Glutamatergic neuron (in vitro differentiated cells): ENCODE results near the gene CHST11. TPM values are rescaled to one million over a fixed set of nuclear protein-coding genes. Genes with fewer than 3 reads are reported as not detected.

Source experiments
- DNase-seq: peaks from one replicate; pipeline ENCODE4 v3.0.0; 2022
- H3K27ac Mint-ChIP-seq: one replicate; pipeline ENCODE4 v1.8.0; 2020; ENCODE audit warnings: mild to moderate bottlenecking, mixed read lengths, inconsistent platforms; ENCODE audit not compliant: unreplicated experiment
- H3K27me3 Mint-ChIP-seq: one replicate; pipeline ENCODE4 v1.8.0; 2020; ENCODE audit warnings: mild to moderate bottlenecking, moderate library complexity, mixed read lengths, inconsistent platforms; ENCODE audit not compliant: unreplicated experiment
- H3K36me3 Mint-ChIP-seq: one replicate; pipeline ENCODE4 v1.8.0; 2020; ENCODE audit warnings: mild to moderate bottlenecking, mixed read lengths, inconsistent platforms; ENCODE audit not compliant: unreplicated experiment
- H3K4me1 Mint-ChIP-seq: one replicate; pipeline ENCODE4 v1.8.0; 2020; ENCODE audit warnings: mild to moderate bottlenecking, low read depth, mixed read lengths, inconsistent platforms; ENCODE audit not compliant: unreplicated experiment
- H3K4me3 Mint-ChIP-seq: one replicate; pipeline ENCODE4 v1.8.0; 2020; ENCODE audit warnings: mild to moderate bottlenecking, mixed read lengths, inconsistent platforms; ENCODE audit not compliant: unreplicated experiment
- H3K9me3 Mint-ChIP-seq: one replicate; pipeline ENCODE4 v1.8.0; 2020; ENCODE audit warnings: mild to moderate bottlenecking, moderate library complexity, mixed read lengths, inconsistent platforms; ENCODE audit not compliant: unreplicated experiment
- total RNA-seq: library from RNA; stranded (reverse); fragmentation: NEBNext Ultra II Directional; extraction: Animal tissue kit (Norgen Biotek cat#: 25700); gene quantifications from one replicate; pipeline ENCODE4 v1.2.1, GENCODE V29; 2021; ENCODE audit not compliant: unreplicated experiment
- TF ChIP-seq, protein P1 (sequence below): fragments of 200-600 bp; sonication (generic); IDR thresholded peaks from one replicate; pipeline ENCODE4 v1.5.0; 2021; ENCODE audit not compliant: partially characterized antibody, unreplicated experiment

CHST11 gene
- total RNA-seq, 1 donor from 2014 or later, result 11.5 TPM

GRCh38 chr12:104538056-104538455 is 81.3 kb downstream of the CHST11 start:
- Mint-ChIP-seq H3K4me1 (peaks cover 7% of the 10 kb centered on the region), H3K9me3 (no peaks in the 10 kb centered on the region), H3K36me3 (no peaks in the 10 kb centered on the region), H3K27ac (no peak overlapping the region), H3K4me3 (no peak overlapping the region), H3K27me3 (peaks cover 2% of the 10 kb centered on the region)
- no peak for DNase-seq
- TF ChIP-seq, protein P1, sequence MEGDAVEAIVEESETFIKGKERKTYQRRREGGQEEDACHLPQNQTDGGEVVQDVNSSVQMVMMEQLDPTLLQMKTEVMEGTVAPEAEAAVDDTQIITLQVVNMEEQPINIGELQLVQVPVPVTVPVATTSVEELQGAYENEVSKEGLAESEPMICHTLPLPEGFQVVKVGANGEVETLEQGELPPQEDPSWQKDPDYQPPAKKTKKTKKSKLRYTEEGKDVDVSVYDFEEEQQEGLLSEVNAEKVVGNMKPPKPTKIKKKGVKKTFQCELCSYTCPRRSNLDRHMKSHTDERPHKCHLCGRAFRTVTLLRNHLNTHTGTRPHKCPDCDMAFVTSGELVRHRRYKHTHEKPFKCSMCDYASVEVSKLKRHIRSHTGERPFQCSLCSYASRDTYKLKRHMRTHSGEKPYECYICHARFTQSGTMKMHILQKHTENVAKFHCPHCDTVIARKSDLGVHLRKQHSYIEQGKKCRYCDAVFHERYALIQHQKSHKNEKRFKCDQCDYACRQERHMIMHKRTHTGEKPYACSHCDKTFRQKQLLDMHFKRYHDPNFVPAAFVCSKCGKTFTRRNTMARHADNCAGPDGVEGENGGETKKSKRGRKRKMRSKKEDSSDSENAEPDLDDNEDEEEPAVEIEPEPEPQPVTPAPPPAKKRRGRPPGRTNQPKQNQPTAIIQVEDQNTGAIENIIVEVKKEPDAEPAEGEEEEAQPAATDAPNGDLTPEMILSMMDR, result no peak

DNA sequence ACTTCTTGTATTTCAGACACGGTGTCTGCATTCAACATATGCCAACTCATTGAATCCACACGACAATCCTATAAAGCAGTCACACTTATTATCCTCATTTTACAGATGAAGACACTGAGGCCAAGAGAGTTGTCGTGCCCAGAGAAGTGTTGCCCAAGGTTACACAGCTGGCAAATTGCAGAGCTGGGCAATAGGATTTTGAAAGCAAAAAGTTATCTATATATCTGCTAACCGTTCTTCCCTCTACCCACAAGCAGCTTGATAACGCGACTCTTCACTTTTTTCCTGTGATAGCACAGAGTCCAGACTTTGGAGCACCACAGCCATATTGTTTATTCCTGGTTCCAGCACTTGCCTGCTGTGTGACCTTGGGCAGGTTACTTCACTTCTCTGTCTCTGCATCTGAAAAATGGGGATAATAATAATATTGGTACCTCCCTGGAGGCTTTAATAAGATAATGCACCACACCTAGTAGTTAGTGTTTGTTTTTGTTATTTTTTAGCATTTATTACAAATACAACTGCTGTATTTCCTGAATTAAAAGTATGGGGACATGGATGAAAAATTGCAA is 82.2 kb downstream of the CHST11 start:
- Mint-ChIP-seq H3K9me3 (no peaks in the 10 kb centered on the region), H3K4me3 (no peak overlapping the region), H3K4me1 (peaks cover 7% of the 10 kb centered on the region), H3K27me3 (peaks cover 2% of the 10 kb centered on the region), H3K27ac (no peak overlapping the region), H3K36me3 (no peaks in the 10 kb centered on the region)
- TF ChIP-seq, protein P1, result no peak
- DNase-seq, result no peak

DNA sequence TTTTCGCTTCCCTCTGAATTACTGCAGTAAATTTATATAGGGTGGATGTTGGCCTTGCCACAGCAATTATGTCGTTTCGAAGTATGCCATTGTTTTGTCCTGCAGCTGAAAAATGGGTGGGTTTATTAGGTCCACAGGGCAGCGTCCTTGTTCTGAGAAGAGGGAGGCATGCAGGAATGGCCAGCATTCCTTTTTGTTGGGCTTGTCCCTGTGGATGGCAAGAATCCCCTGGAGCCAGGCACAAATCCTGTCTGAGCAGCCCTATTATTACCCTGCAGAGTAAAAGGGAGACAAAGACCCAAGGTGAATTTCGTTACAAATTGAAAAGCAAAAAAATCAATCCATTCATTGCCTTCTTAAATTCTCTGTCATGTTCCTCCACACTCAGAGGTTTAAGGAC is 88.1 kb downstream of the CHST11 start:
- Mint-ChIP-seq H3K4me1 (peaks cover 9% of the 10 kb centered on the region), H3K36me3 (no peaks in the 10 kb centered on the region), H3K27ac (no peak overlapping the region), H3K27me3 (no peaks in the 10 kb centered on the region), H3K9me3 (peaks cover 2% of the 10 kb centered on the region), H3K4me3 (no peak overlapping the region)
- DNase-seq, result no peak
- TF ChIP-seq, protein P1, result no peak

DNA sequence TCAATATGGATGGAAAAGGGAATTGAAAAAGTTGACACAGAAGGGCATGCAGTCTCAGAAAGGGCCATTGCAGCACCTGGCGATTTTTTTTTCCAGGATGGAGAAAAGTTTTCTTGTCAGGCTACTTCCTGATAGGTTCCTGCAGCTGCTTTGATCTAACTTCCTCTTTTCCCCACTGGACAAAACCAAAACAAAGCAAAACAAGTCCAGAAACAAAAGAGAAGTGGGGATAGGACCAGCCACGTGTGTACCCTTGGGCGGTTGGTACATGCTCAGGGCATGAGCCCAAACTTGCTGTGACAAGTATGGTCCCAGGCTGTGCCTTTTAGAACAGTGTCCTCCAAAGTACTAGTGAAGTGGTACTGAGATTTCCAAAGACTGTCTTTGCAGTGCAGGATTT is 89.8 kb downstream of the CHST11 start:
- TF ChIP-seq, protein P1, result no peak
- Mint-ChIP-seq H3K4me3 (no peak overlapping the region), H3K36me3 (no peaks in the 10 kb centered on the region), H3K27ac (no peak overlapping the region), H3K9me3 (peaks cover 2% of the 10 kb centered on the region), H3K4me1 (peaks cover 6% of the 10 kb centered on the region), H3K27me3 (no peaks in the 10 kb centered on the region)
- DNase-seq, result no peak

GRCh38 chr12:104547235-104547634 is 90.5 kb downstream of the CHST11 start:
- no peak overlapping the region for H3K27ac Mint-ChIP-seq

More at GRCh38 chr12:104547235-104547634, 90.5 kb downstream of the CHST11 start:
- no peak for DNase-seq
- H3K4me1 Mint-ChIP-seq, result peaks cover 6% of the 10 kb centered on the region
- no peak overlapping the region for H3K4me3 Mint-ChIP-seq
- H3K36me3 Mint-ChIP-seq, result no peaks in the 10 kb centered on the region
- H3K27me3 Mint-ChIP-seq, result no peaks in the 10 kb centered on the region
- peaks cover 2% of the 10 kb centered on the region for H3K9me3 Mint-ChIP-seq
- TF ChIP-seq, protein P1, result no peak
